Astrocyte (in vitro differentiated cells and primary cell): ENCODE data around the gene WIPI1. TPM values are rescaled to one million over a fixed set of nuclear protein-coding genes. Genes with fewer than 3 reads are reported as not detected.

Experiments
- DNase-seq: peaks from one replicate; pipeline ENCODE4 v3.0.0-alpha.2; 2010; ENCODE audit warnings: low read depth
- FAIRE-seq: peaks from 2 replicates; lab custom pipeline; 2011; peaks lifted over from hg19 to GRCh38; lab: Jason Lieb, UNC
- H2AFZ ChIP-seq: 2 replicates; pipeline ENCODE4 v1.6.0; 2012; ENCODE audit warnings: low read depth, low read length, inconsistent platforms
- H3K27ac ChIP-seq: 2 replicates; pipeline ENCODE4 v1.5.1; 2011; ENCODE audit warnings: low read depth, low read length, inconsistent platforms
- H3K27me3 ChIP-seq: 2 replicates; pipeline ENCODE4 v1.6.0; 2011; ENCODE audit warnings: low read length, inconsistent platforms; ENCODE audit not compliant: insufficient read depth
- H3K36me3 ChIP-seq: 2 replicates; pipeline ENCODE4 v1.5.1; 2011; ENCODE audit warnings: low read length, inconsistent platforms; ENCODE audit not compliant: insufficient read depth
- H3K4me1 ChIP-seq: 2 replicates; pipeline ENCODE4 v1.5.1; 2011; ENCODE audit warnings: low read length, inconsistent platforms; ENCODE audit not compliant: insufficient read depth
- H3K4me2 ChIP-seq: 2 replicates; pipeline ENCODE4 v1.6.0; 2012; ENCODE audit warnings: low read length, inconsistent platforms
- H3K4me3 ChIP-seq: 2 replicates; pipeline ENCODE4 v1.5.1; 2011; ENCODE audit warnings: low read depth, mild to moderate bottlenecking, low read length, inconsistent platforms; ENCODE audit not compliant: insufficient read depth
- H3K79me2 ChIP-seq: 2 replicates; pipeline ENCODE4 v1.6.0; 2012; ENCODE audit warnings: mild to moderate bottlenecking, low read length, inconsistent platforms; ENCODE audit not compliant: insufficient read depth
- H3K9ac ChIP-seq: 2 replicates; pipeline ENCODE4 v1.6.0; 2012; ENCODE audit warnings: mild to moderate bottlenecking, low read length, inconsistent platforms
- H3K9me3 ChIP-seq: 2 replicates; pipeline ENCODE4 v1.5.1; 2012; ENCODE audit warnings: low read depth, mild to moderate bottlenecking, low read length, inconsistent platforms; ENCODE audit not compliant: insufficient read depth
- H4K20me1 ChIP-seq: 2 replicates; pipeline ENCODE4 v1.6.0; 2012; ENCODE audit warnings: low read length, inconsistent platforms; ENCODE audit not compliant: insufficient read depth
- H3K27ac Mint-ChIP-seq: one replicate; pipeline ENCODE4 v1.8.0; 2021; ENCODE audit warnings: mild to moderate bottlenecking, mixed read lengths; ENCODE audit not compliant: unreplicated experiment
- H3K27me3 Mint-ChIP-seq: one replicate; pipeline ENCODE4 v1.8.0; 2021; ENCODE audit warnings: low read depth, mixed read lengths; ENCODE audit not compliant: unreplicated experiment
- H3K36me3 Mint-ChIP-seq: one replicate; pipeline ENCODE4 v1.8.0; 2021; ENCODE audit warnings: low read depth, mixed read lengths; ENCODE audit not compliant: unreplicated experiment
- H3K4me1 Mint-ChIP-seq: one replicate; pipeline ENCODE4 v1.8.0; 2021; ENCODE audit warnings: low read depth, mixed read lengths; ENCODE audit not compliant: unreplicated experiment
- H3K4me3 Mint-ChIP-seq: one replicate; pipeline ENCODE4 v1.8.0; 2021; ENCODE audit warnings: mild to moderate bottlenecking, moderate library complexity, mixed read lengths; ENCODE audit not compliant: unreplicated experiment
- H3K9me3 Mint-ChIP-seq: one replicate; pipeline ENCODE4 v1.8.0; 2021; ENCODE audit warnings: mild to moderate bottlenecking, mixed read lengths; ENCODE audit not compliant: unreplicated experiment
- CTCF ChIP-seq: IDR thresholded peaks from 2 replicates; pipeline ENCODE4 v1.5.1; 2011; ENCODE audit warnings: low read depth, mild to moderate bottlenecking, inconsistent platforms, low read length, moderate library complexity; ENCODE audit not compliant: insufficient read depth
- EZH2 ChIP-seq: IDR thresholded peaks from 2 replicates; pipeline ENCODE4 v1.6.1; 2012; ENCODE audit warnings: mild to moderate bottlenecking, low read length, inconsistent platforms; ENCODE audit not compliant: insufficient read depth
- total RNA-seq: library from RNA; stranded (reverse); gene quantifications from 2 replicates; pipeline ENCODE4 v1.2.1, GENCODE V29; 2021

The WIPI1 gene
- total RNA-seq, 1 donor from 2014 or later = 83.5 TPM

GRCh38 chr17:68468334-68468733 is 11.0 kb upstream of the WIPI1 start:
- Histone ChIP-seq H3K9ac (peak overlapping the region; percentile 43), H3K27ac (peak overlapping the region; percentile 45), H3K4me1 (peaks cover 8% of the 10 kb centered on the region), H3K36me3 (no peaks in the 10 kb centered on the region), H4K20me1 (no peaks in the 10 kb centered on the region), H3K4me2 (peak overlapping the region; percentile 42), H3K4me3 (no peak overlapping the region), H2AFZ (no peak overlapping the region), H3K9me3 (no peaks in the 10 kb centered on the region), H3K79me2 (no peaks in the 10 kb centered on the region), H3K27me3 (peaks cover 2% of the 10 kb centered on the region)
- FAIRE-seq (no peak), DNase-seq (peak; percentile 45)
- Mint-ChIP-seq H3K4me3 (no peak overlapping the region), H3K9me3 (no peaks in the 10 kb centered on the region), H3K36me3 (no peaks in the 10 kb centered on the region), H3K4me1 (peaks cover 15% of the 10 kb centered on the region), H3K27me3 (peaks cover 2% of the 10 kb centered on the region), H3K27ac (peak overlapping the region; percentile 2)
- TF ChIP-seq CTCF = no peak
- no peak for TF ChIP-seq EZH2

GRCh38 chr17:68463211-68464019 is 6.1 kb upstream of the WIPI1 start:
- Mint-ChIP-seq H3K36me3 (no peaks in the 10 kb centered on the region), H3K4me1 (peaks cover 8% of the 10 kb centered on the region), H3K9me3 (no peaks in the 10 kb centered on the region), H3K27ac (no peak overlapping the region), H3K27me3 (peaks cover 2% of the 10 kb centered on the region), H3K4me3 (no peak overlapping the region)
- Histone ChIP-seq H4K20me1 (no peaks in the 10 kb centered on the region), H2AFZ (no peak overlapping the region), H3K36me3 (no peaks in the 10 kb centered on the region), H3K4me2 (no peak overlapping the region), H3K4me3 (no peak overlapping the region), H3K9me3 (no peaks in the 10 kb centered on the region), H3K9ac (no peak overlapping the region), H3K4me1 (peaks cover 4% of the 10 kb centered on the region), H3K27me3 (peaks cover 8% of the 10 kb centered on the region), H3K79me2 (no peaks in the 10 kb centered on the region), H3K27ac (no peak overlapping the region)
- FAIRE-seq = no peak
- DNase-seq = no peak
- TF ChIP-seq EZH2 = no peak
- no peak for TF ChIP-seq CTCF
